Ovary (tissue), 3 donors: ENCODE data around the gene EIF5.

Experiments
- EP300 ChIP-seq: sonication (generic); formaldehyde crosslinking; IDR thresholded peaks from one replicate; pipeline ENCODE4 v1.6.1; 2017; ENCODE audit warnings: antibody characterized with exemption
- POLR2A ChIP-seq: fragments of 450-650 bp; IDR thresholded peaks from one replicate; pipeline ENCODE4 v1.6.1; 2017; ENCODE audit warnings: antibody characterized with exemption, mild to moderate bottlenecking, moderate library complexity
- TF ChIP-seq, protein P1 (sequence below), 3 donors: fragments of 450-650 bp in 2 of 3; fragments of 200-600 bp in 1 of 3; IDR thresholded peaks; one replicate each; pipeline versions ENCODE4 v1.5.1 to v1.8.0; 2016 to 2022; ENCODE audit warnings: antibody characterized with exemption in 3 of 3, mild to moderate bottlenecking in 1 of 3
- donor health status: DM: no; HTN: no; CAD: no.

DNA sequence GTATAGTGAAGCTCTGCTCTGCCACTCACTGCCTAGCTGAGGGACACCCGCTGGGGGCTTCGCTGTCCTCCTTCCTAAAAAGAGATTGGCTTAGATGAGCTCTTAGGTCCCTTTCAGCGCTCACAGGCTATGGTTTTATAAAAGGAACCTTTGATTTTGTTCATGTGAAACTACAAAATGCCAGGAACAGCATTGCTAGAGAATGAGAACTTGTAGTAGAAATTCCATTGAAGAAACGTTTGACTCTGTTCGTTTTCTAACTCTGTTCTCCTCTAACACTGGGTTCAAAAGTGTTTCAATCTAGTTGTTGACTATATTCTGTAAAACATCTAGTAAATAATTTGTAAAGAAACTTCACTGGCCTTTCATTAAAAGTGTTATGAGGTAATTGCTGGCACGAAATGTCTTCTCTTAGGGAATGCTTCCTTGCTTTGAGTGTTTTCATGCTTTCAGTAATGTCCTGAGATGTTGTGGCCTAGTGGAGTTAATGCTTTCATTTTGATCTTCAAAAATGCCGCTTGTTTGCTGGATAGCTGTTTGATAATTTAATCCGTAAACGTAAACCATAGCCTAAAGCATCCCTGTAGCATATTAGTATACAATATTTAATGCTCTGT, 52.8 kb downstream of the EIF5 start:
- TF ChIP-seq, protein P1, sequence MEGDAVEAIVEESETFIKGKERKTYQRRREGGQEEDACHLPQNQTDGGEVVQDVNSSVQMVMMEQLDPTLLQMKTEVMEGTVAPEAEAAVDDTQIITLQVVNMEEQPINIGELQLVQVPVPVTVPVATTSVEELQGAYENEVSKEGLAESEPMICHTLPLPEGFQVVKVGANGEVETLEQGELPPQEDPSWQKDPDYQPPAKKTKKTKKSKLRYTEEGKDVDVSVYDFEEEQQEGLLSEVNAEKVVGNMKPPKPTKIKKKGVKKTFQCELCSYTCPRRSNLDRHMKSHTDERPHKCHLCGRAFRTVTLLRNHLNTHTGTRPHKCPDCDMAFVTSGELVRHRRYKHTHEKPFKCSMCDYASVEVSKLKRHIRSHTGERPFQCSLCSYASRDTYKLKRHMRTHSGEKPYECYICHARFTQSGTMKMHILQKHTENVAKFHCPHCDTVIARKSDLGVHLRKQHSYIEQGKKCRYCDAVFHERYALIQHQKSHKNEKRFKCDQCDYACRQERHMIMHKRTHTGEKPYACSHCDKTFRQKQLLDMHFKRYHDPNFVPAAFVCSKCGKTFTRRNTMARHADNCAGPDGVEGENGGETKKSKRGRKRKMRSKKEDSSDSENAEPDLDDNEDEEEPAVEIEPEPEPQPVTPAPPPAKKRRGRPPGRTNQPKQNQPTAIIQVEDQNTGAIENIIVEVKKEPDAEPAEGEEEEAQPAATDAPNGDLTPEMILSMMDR (IDR thresholded peaks at IDR 0.05), result no peak
- TF ChIP-seq POLR2A (no peak), EP300 (no peak)
